GM10266 (cell line): Measurements from ENCODE around the gene SNRNP25.
A peak's percentile ranks its signal among the peaks of the same experiment; 100 is the strongest.

ENCODE experiments used
- DNase-seq: peaks from one replicate; pipeline ENCODE4 v3.0.0; 2012; ENCODE audit errors: extremely low spot score
- CTCF ChIP-seq: IDR thresholded peaks from 2 replicates; pipeline ENCODE4 v1.5.1; 2012; ENCODE audit warnings: mild to moderate bottlenecking, low read depth; ENCODE audit not compliant: control insufficient read depth, insufficient read depth; ENCODE audit errors: missing control alignments

Gene SNRNP25

GRCh38 chr16:62968-63391, 9.4 kb downstream of the SNRNP25 start:
- DNase-seq, result no peak
- no peak for TF ChIP-seq CTCF

GRCh38 chr16:63466-63865, 9.8 kb downstream of the SNRNP25 start:
- TF ChIP-seq CTCF, result no peak
- DNase-seq, result no peak

GRCh38 chr16:63998-64913, 10.6 kb downstream of the SNRNP25 start:
- no peak for TF ChIP-seq CTCF
- no peak for DNase-seq

GRCh38 chr16:64914-65255, 11.3 kb downstream of the SNRNP25 start:
- TF ChIP-seq CTCF, result no peak
- DNase-seq, result no peak

- DNase-seq, result peak; percentile 93
- TF ChIP-seq CTCF, result peak; percentile 98
Measured at GRCh38 chr16:65745-66144, 12.1 kb downstream of the SNRNP25 start.

GRCh38 chr16:66309-67182, 12.9 kb downstream of the SNRNP25 start:
- no peak for TF ChIP-seq CTCF
- no peak for DNase-seq
